Common myeloid progenitor, CD34-positive (primary cell): ENCODE data around the gene DAAM2.

Source experiments
- CTCF ChIA-PET: fragments of 350-600 bp; sonication (Branson Sonifier 250); formaldehyde crosslinking; loops from one replicate; lab custom pipeline; 2021; ENCODE audit warnings: antibody characterized with exemption; lab: Charles Lee
- POLR2A ChIA-PET: fragments of 350-600 bp; sonication (Branson Sonifier 250); formaldehyde crosslinking; loops from one replicate; lab custom pipeline; 2021; ENCODE audit warnings: antibody characterized with exemption; lab: Charles Lee
- DNase-seq, 3 donors: peaks; one replicate each; pipeline versions ENCODE4 v3.0.0 to v3.0.0-alpha.2; 2013
- H3K27ac ChIP-seq, 2 experiments: 1 replicate in 1 of 2; 2 replicates in 1 of 2; pipeline ENCODE4 v1.7.0; 2013; ENCODE audit warnings: inconsistent platforms in 2 of 2, low read length in 2 of 2, mild to moderate bottlenecking in 2 of 2, low read depth in 1 of 2, moderate library complexity in 1 of 2; ENCODE audit not compliant: severe bottlenecking in 2 of 2, insufficient read depth in 1 of 2, poor library complexity in 1 of 2
- H3K27me3 ChIP-seq, 5 experiments: replicated peaks in 2 of 5; 1 replicate in 3 of 5; 2 replicates in 2 of 5; pipeline versions ENCODE4 v1.6.1 to v1.7.0; 2013; ENCODE audit warnings: low read length in 4 of 5, mild to moderate bottlenecking in 2 of 5, moderate library complexity in 2 of 5, inconsistent platforms in 1 of 5; ENCODE audit not compliant: insufficient read depth in 5 of 5, control insufficient read depth in 4 of 5
- H3K36me3 ChIP-seq, 4 experiments: 1 replicate in 2 of 4; 2 replicates in 2 of 4; pipeline versions ENCODE4 v1.6.1 to v1.7.0; 2013; ENCODE audit warnings: low read length in 3 of 4, control low read depth in 1 of 4, mild to moderate bottlenecking in 1 of 4; ENCODE audit not compliant: control insufficient read depth in 4 of 4, insufficient read depth in 4 of 4
- H3K4me1 ChIP-seq, 4 experiments: 1 replicate in 3 of 4; 2 replicates in 1 of 4; pipeline versions ENCODE4 v1.6.1 to v1.7.1; 2013; ENCODE audit warnings: low read length in 3 of 4, mild to moderate bottlenecking in 3 of 4, control low read depth in 1 of 4, inconsistent platforms in 1 of 4, moderate library complexity in 1 of 4; ENCODE audit not compliant: control insufficient read depth in 4 of 4, insufficient read depth in 4 of 4; ENCODE audit errors: control extremely low read depth in 1 of 4
- H3K4me3 ChIP-seq, 7 experiments: 1 replicate in 4 of 7; 2 replicates in 3 of 7; pipeline versions ENCODE4 v1.5.1 to v1.7.0; 2013; ENCODE audit warnings: mild to moderate bottlenecking in 7 of 7, low read length in 6 of 7, moderate library complexity in 6 of 7, inconsistent platforms in 2 of 7, low read depth in 2 of 7, control low read depth in 1 of 7; ENCODE audit not compliant: insufficient read depth in 4 of 7, control insufficient read depth in 1 of 7; ENCODE audit errors: extremely low read depth in 1 of 7
- H3K9me3 ChIP-seq, 5 experiments: 1 replicate in 4 of 5; 2 replicates in 1 of 5; pipeline versions ENCODE4 v1.6.1 to v1.7.1; 2013; ENCODE audit warnings: low read length in 4 of 5, mild to moderate bottlenecking in 2 of 5, inconsistent platforms in 1 of 5, low read depth in 1 of 5, moderate library complexity in 1 of 5; ENCODE audit not compliant: control insufficient read depth in 4 of 5, insufficient read depth in 2 of 5; ENCODE audit errors: control extremely low read depth in 1 of 5
- whole genome bisulfite sequencing: methylation state at CpG from one replicate; pipeline ENCODE4 v1.1.5; 2013; ENCODE audit not compliant: insufficient coverage; 5-methylcytosine and 5-hydroxymethylcytosine counted together

The DAAM2 gene

GRCh38 chr6:39929733-39930461, 137.7 kb downstream of the DAAM2 start:
- Histone ChIP-seq H3K9me3 (peaks cover 0 to 3% (median 0%) of the 10 kb centered on the region in 5 experiments), H3K27ac (no peak overlapping the region), H3K4me1 (peaks cover 2 to 13% (median 7%) of the 10 kb centered on the region in 4 experiments), H3K4me3 (no peak overlapping the region), H3K27me3 (peaks cover 0 to 7% (median 3%) of the 10 kb centered on the region in 5 experiments), H3K36me3 (no peaks in the 10 kb centered on the region)
- ChIA-PET POLR2A (no interaction called here), CTCF (interaction anchor here (0.7 kb wide), 1 partner anchor 182 kb away, joined by 3 read pairs; no protein-coding TSS in a partner anchor)
- DNase-seq: no peak
- WGBS: 96% methylated on average over 10 of the region's 11 CpGs

- DNase-seq: no peak
- H3K4me1 ChIP-seq: peaks cover 2 to 15% (median 8%) of the 10 kb centered on the region in 4 experiments
- ChIA-PET POLR2A (interaction anchor here (0.7 kb wide), 1 partner anchor 92 kb away, joined by 3 read pairs; no protein-coding TSS in a partner anchor), CTCF (no interaction called here)
- no peaks in the 10 kb centered on the region for H3K36me3 ChIP-seq
- no peak overlapping the region for H3K27ac ChIP-seq
- no peak overlapping the region for H3K4me3 ChIP-seq
- peaks cover 0 to 12% (median 3%) of the 10 kb centered on the region in 5 experiments for H3K27me3 ChIP-seq
- WGBS: 100% methylated on average over 4 of the region's 4 CpGs
- H3K9me3 ChIP-seq: peaks cover 0 to 3% (median 0%) of the 10 kb centered on the region in 5 experiments
Observed at GRCh38 chr6:39930540-39930939, 138.4 kb downstream of the DAAM2 start.

GRCh38 chr6:39931607-39932006, 139.4 kb downstream of the DAAM2 start:
- Histone ChIP-seq H3K36me3 (no peaks in the 10 kb centered on the region), H3K27me3 (peaks cover 0 to 16% (median 7%) of the 10 kb centered on the region in 5 experiments), H3K4me3 (no peak overlapping the region), H3K27ac (no peak overlapping the region), H3K4me1 (peaks cover 2 to 15% (median 8%) of the 10 kb centered on the region in 4 experiments), H3K9me3 (no peaks in the 10 kb centered on the region)
- ChIA-PET CTCF (no interaction called here), POLR2A (no interaction called here)
- no peak for DNase-seq
- 100% methylated on average over 1 of the region's 1 CpG for WGBS

GRCh38 chr6:39932386-39932910, 140.3 kb downstream of the DAAM2 start:
- 96% methylated on average over 6 of the region's 8 CpGs for WGBS
- no peaks in the 10 kb centered on the region for H3K9me3 ChIP-seq
- H3K36me3 ChIP-seq: no peaks in the 10 kb centered on the region
- POLR2A ChIA-PET: no interaction called here
- no peak for DNase-seq
- H3K4me1 ChIP-seq: peaks cover 2 to 15% (median 8%) of the 10 kb centered on the region in 4 experiments
- peaks cover 0 to 16% (median 7%) of the 10 kb centered on the region in 5 experiments for H3K27me3 ChIP-seq
- no peak overlapping the region for H3K27ac ChIP-seq
- no peak overlapping the region for H3K4me3 ChIP-seq
- CTCF ChIA-PET: no interaction called here

GRCh38 chr6:39933669-39934130, 141.5 kb downstream of the DAAM2 start:
- ChIA-PET CTCF (no interaction called here), POLR2A (no interaction called here)
- no peak overlapping the region for H3K27ac ChIP-seq
- peaks cover 0 to 16% (median 7%) of the 10 kb centered on the region in 5 experiments for H3K27me3 ChIP-seq
- no peaks in the 10 kb centered on the region for H3K36me3 ChIP-seq
- 38% methylated on average over 9 of the region's 9 CpGs for WGBS
- no peaks in the 10 kb centered on the region for H3K9me3 ChIP-seq
- peaks cover 2 to 15% (median 8%) of the 10 kb centered on the region in 4 experiments for H3K4me1 ChIP-seq
- H3K4me3 ChIP-seq: peak overlapping the region in 5 of 7 experiments; percentile 58 to 78 (median 70)
- peak in 1 of 3 donors; percentile 8 for DNase-seq

- ChIA-PET POLR2A (no interaction called here), CTCF (no interaction called here)
- peaks cover 0 to 16% (median 7%) of the 10 kb centered on the region in 5 experiments for H3K27me3 ChIP-seq
- peak; percentile 12 to 46 (median 14) for DNase-seq
- H3K27ac ChIP-seq: no peak within 1 kb of the TSS
- no peaks in the 10 kb centered on the region for H3K9me3 ChIP-seq
- H3K4me1 ChIP-seq: peaks cover 2 to 14% (median 8%) of the 10 kb centered on the region in 4 experiments
- no peaks in the 10 kb centered on the region for H3K36me3 ChIP-seq
- WGBS: 3% methylated on average over 44 of the region's 46 CpGs
- peak within 1 kb of the TSS; percentile 20 to 78 (median 59) for H3K4me3 ChIP-seq
Observed at GRCh38 chr6:39934131-39934757, 142.1 kb downstream of the DAAM2 start, which contains the start of gene MOCS1. Gene MOCS1 (minus strand): TSS chr6:39934462. CDS start chr6:39934417, 45 bp downstream.
